22Rv1 (cell line): ENCODE data around the gene FER.
"Not testable (repeated sequence)": the region's sequence is repeated elsewhere in the genome, so short reads cannot be mapped to it uniquely, and the experiment has no call there.

Experiments used
- H3K27ac ChIP-seq: fragments of 450-650 bp; 2 replicates; pipeline ENCODE4 v1.5.1; 2017
- CTCF ChIP-seq: fragments of 450-650 bp; IDR thresholded peaks from 2 replicates; pipeline ENCODE4 v1.5.1; 2017; ENCODE audit warnings: mild to moderate bottlenecking
- ZFX ChIP-seq: fragments of 450-650 bp; IDR thresholded peaks from 2 replicates; pipeline ENCODE4 v1.6.1; 2017; ENCODE audit warnings: antibody characterized with exemption, borderline replicate concordance

FER gene

GRCh38 chr5:109164001-109164400 lies 416.3 kb downstream of the FER start:
- TF ChIP-seq CTCF (no peak), ZFX (no peak)
- no peak overlapping the region for H3K27ac ChIP-seq

- H3K27ac ChIP-seq: no peak overlapping the region
These were observed 419.9 kb downstream of the FER start for GRCh38 chr5:109167586-109167985.

GRCh38 chr5:109168151-109168550 lies 420.5 kb downstream of the FER start:
- TF ChIP-seq ZFX: no peak
- no peak for TF ChIP-seq CTCF
- no peak overlapping the region for H3K27ac ChIP-seq

More at GRCh38 chr5:109167586-109167985, 419.9 kb downstream of the FER start:
- TF ChIP-seq CTCF (no peak), ZFX (no peak)

- TF ChIP-seq ZFX (no peak), CTCF (no peak)
- H3K27ac ChIP-seq: no peak overlapping the region
These were observed 423.1 kb downstream of the FER start for GRCh38 chr5:109170629-109171350.

- H3K27ac ChIP-seq: not testable (repeated sequence)
These were observed 423.9 kb downstream of the FER start for GRCh38 chr5:109171437-109172073.

GRCh38 chr5:109173036-109173794 lies 425.5 kb downstream of the FER start:
- no peak for TF ChIP-seq CTCF
- no peak for TF ChIP-seq ZFX
- H3K27ac ChIP-seq: no peak overlapping the region

GRCh38 chr5:109177227-109177626 lies 429.5 kb downstream of the FER start:
- no peak for TF ChIP-seq CTCF
- H3K27ac ChIP-seq: no peak overlapping the region
